Dedifferentiated amniotic fluid mesenchymal stem cell (primary cell): ENCODE results near the gene SIRT1.
A peak's percentile ranks its signal among the peaks of the same experiment; 100 is the strongest.
"Not testable (repeated sequence)": the region's sequence is repeated elsewhere in the genome, so short reads cannot be mapped to it uniquely, and the experiment has no call there.

Experiments
- DNase-seq: peaks from one replicate; pipeline ENCODE4 v3.0.0-alpha.2; 2016; ENCODE audit errors: extremely low spot score

SIRT1 gene

DNA sequence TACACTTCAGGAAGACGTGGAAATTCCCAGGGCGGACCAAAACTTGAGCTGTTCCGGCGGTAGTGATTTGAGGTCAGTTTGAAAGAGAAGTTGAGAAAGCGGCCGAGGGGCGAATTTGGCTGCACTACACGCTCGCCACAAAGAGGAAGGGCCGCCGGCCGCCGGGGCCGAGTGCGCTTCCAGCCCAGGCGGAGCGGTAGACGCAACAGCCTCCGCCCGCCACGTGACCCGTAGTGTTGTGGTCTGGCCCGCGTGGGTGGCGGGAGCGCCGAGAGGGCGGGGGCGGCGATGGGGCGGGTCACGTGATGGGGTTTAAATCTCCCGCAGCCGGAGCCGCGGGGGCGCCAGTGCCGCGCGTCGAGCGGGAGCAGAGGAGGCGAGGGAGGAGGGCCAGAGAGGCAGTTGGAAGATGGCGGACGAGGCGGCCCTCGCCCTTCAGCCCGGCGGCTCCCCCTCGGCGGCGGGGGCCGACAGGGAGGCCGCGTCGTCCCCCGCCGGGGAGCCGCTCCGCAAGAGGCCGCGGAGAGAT, at the start of gene SIRT1:
SIRT1 (plus strand) TSS at position 344 of the 529 bp plus-strand sequence; CDS start at position 410, 66 bp downstream.
- peak; percentile 92 for DNase-seq

DNA sequence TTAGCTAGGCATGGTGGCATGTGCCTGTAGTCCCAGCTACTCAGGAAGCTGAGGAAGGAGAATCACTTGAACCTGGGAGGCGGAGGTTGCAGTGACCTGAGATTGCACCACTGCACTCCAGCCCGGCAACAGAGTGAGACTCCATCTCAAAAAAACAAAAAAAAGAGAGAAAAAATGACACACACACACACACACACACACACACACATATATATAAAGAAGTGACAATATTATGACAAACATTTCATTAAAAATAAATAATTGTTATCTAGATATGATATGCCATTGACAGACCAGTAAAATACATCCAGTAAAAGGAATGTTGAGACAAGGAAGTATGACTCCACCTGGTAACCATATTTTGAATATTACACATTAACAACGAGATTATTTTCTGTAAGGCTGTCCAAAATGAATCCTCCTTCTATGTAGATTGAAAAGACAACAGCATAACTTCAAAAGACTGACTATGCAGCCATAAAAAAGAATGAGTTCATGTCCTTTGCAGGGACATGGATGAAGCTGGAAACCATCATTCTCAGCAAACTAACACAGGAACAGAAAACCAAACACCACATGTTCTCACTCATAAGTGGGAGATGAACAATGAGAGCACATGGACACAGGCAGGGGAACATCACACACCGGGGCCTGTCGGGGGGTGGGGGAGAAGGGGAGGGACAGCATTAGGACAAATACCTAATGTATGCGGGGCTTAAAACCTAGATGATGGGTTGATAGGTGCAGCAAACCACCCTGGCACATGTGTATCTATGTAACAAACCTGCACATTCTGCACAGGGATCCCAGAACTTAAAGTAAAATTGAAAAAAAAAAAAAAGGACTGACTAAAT, 48.7 kb upstream of the SIRT1 start:
- DNase-seq: not testable (repeated sequence)

GRCh38 chr10:67836488-67836887, 48.0 kb upstream of the SIRT1 start:
- DNase-seq: no peak

DNA sequence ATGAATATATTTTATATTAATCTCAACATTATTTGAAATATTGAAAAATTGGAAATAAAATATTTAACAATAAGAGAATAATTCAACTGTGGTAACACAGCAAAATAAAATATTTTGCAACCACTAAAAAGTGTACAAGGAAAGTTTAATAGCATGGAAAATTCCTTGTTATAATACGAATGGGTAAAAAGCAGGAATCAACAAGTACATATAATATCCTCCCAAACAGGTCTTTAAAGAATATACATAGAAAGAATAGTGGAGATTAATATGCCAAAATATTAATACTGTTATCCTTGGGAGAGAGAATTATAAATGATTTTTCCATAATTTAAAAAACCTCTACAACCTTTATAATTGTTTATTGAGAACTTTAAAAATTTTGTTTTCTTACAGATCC, 47.5 kb upstream of the SIRT1 start:
- DNase-seq: no peak

- peak; percentile 80 for DNase-seq
These were observed 46.7 kb upstream of the SIRT1 start, which contains the start of gene DNAJC12 for GRCh38 chr10:67837541-67838314. Gene DNAJC12 (minus strand): TSS chr10:67838188. CDS start chr10:67838011, 177 bp downstream.

DNA sequence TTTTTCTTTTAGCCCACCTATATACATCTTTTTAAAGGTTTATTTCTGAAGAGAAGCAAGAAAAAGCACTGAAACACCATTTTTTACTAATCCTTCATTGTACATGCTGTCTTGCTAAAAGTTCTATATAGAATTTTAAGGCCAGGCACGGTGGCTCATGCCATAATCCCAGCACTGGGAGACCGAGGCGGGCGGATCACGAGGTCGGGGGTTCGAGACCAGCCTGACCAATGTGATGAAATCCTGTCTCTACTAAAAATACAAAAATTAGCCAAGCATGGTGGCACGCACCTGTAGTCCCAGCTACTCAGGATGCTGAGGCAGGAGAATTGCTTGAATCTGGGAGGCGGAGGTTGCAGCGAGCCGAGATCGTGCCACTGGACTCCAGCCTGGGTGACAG, 44.9 kb upstream of the SIRT1 start:
- not testable (repeated sequence) for DNase-seq

DNA sequence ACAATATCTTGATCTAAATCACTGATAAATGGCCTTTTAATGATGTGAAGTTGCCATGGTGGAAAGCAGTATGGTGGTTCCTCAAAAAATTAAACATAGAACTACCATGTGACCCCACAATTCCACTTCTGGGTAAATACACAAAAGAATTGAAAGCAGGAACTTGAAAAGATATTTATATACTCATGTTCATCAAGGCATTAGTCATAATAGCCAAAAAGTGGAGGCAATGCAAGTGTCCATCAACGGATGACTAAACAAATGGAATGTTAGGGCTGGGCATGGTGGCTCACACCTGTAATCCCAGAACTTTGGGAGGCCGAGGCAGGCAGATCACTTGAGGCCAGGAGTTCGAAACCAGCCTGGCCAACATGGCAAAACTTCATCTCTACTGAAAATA, 44.5 kb upstream of the SIRT1 start:
- no peak for DNase-seq

- no peak for DNase-seq
These were observed 42.7 kb upstream of the SIRT1 start for GRCh38 chr10:67841737-67842136.

DNA sequence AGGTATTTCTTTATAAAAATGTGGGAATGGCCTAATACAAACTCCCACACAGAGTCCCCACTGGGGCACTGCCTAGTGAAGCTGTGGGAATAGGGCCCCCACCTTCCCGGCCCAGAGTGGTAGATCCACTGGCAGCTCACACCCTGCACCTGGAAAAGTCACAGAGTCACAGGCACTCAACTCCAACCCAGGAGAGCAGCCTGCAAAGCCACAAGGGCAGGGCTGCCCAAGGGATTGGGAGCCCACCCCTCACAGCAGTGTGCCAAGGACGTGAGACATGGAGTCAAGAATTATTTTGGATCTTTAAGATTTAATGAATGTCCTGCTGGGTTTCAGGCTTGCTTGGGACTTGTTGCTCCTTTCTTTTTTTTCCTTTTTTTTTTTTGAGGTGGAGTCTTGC, 41.2 kb upstream of the SIRT1 start:
- no peak for DNase-seq

GRCh38 chr10:67849331-67850011, 35.0 kb upstream of the SIRT1 start:
- DNase-seq: peak; percentile 95

DNA sequence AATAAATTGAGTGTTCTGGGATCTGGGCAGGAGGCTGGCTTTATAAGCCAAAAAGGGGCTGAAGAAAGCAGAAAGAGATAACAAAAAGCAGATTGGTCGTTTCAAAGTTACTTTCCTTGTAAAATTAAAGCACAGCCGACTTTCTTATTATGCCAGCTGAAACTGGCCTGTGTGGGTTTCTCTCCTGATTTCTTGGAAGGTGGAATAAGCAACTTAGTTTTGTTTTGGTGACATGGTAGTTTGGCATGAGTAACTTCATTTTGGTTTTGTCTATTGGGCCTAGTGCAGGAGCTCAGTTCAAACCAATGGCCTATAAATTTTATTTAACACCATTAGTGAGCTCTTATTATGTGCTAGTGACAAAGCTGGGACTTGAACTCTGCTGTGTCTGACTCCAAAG, 33.3 kb upstream of the SIRT1 start:
- DNase-seq: no peak

DNA sequence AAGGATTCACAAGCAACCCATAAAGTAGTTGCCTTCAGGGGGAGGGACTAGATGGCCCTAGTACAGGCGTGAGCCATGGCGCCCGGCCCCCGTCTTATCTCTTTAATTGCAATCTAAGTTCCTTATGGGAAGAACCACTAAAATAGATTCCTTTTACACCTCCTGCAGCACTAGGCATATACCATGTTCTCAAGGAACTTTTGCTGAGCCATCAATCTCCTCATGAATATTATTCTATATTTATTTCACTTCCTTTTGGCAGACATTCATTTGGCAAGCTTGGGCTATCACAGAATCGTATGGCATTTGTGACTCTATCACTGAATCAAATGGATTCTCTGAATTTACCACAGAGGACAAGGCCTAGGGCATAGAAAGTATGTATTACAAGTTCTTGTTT, 31.7 kb upstream of the SIRT1 start:
- DNase-seq: no peak

- no peak for DNase-seq
These were observed 30.9 kb upstream of the SIRT1 start for GRCh38 chr10:67853512-67853911.

DNA sequence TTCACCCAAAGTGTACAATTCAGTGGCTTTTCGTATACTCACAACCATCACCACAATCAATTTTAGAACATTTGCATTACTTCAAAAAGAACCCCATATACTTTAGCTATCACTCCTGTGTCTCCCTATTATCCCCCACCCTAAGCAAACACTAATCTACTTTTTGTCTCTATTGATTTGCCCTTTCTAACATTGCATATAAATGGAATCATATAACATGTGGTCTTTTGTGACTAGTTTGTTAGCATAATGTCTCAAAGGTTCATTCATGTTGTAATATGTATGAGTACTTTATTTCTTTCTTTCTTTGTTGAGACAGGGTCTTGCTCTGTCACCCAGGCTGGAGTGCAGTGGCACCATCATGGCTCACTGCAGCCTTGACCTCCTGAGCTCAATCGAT, 25.5 kb upstream of the SIRT1 start:
- no peak for DNase-seq

GRCh38 chr10:67861750-67862432, 22.6 kb upstream of the SIRT1 start:
- DNase-seq: no peak

- no peak for DNase-seq
These were observed 21.4 kb upstream of the SIRT1 start for GRCh38 chr10:67863094-67863493.

- no peak for DNase-seq
These were observed 19.7 kb upstream of the SIRT1 start for GRCh38 chr10:67864607-67865371.

DNA sequence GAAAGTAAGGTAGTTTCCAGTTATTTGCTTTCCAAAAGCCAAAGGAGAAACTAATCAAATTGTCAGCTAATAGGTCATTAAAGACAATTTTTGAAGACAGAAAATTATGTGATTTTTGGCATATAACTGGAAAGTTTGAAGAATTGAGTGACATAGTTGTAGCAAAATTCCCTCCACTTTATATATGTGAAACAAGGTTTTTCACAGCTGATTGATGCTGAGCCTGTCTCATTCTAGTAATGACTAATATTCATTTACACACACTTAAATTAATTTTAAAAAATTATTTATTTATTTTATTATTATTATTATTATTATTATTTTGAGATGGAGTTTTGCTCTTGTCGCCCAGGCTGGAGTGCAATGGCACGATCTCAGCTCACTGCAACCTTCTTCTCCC, 16.3 kb upstream of the SIRT1 start:
- DNase-seq: no peak

- no peak for DNase-seq
These were observed 14.5 kb upstream of the SIRT1 start for GRCh38 chr10:67869996-67870395.

DNA sequence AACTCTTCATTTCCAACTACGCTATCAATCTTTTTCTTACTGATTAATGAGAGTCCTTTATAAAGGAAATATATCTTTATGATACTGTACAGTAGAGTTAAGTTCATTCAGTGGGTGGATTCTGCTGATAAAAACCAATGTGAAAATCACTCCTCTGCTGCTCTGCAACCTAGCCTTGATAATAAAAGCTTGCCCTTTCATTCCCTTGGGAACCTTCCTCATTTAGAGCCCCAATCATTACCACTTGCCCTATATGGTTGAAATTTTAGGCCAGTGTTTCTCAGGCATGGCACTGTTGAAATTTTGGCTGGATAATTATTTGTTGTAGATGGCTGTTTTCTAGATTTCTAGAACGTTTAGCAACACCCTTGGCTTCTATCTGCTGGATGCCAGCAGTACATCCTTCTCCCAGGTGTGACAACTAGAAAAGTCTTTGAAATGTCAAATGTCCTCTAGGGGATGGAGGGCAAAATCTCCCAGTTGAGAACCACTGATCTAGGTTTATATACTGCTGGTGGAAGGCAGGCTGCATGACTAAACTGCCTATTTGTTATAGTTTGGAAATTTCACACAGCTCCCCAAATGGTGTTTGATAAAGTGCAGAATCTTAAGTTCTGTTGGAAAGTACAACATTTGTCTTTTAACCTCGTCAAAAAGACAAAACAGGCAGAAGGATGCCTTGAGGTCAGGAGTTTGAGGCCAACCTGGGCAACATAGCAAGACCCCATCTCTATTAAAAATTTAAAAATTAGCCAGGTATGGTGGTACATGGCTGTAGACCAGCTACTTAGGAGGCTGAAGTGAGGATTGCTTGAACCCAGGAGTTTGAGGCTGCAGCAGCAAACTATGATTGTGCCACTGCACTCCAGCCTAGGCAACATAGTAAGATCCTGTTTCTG, 8.9 kb upstream of the SIRT1 start:
- DNase-seq: no peak
